ENCODE measurements around the gene IGF1R. TPM values are rescaled to one million over a fixed set of nuclear protein-coding genes. Genes with fewer than 3 reads are reported as not detected.

The IGF1R gene
- total RNA-seq, 1 experiment from 2014 or later, result 16.3 TPM

DNA sequence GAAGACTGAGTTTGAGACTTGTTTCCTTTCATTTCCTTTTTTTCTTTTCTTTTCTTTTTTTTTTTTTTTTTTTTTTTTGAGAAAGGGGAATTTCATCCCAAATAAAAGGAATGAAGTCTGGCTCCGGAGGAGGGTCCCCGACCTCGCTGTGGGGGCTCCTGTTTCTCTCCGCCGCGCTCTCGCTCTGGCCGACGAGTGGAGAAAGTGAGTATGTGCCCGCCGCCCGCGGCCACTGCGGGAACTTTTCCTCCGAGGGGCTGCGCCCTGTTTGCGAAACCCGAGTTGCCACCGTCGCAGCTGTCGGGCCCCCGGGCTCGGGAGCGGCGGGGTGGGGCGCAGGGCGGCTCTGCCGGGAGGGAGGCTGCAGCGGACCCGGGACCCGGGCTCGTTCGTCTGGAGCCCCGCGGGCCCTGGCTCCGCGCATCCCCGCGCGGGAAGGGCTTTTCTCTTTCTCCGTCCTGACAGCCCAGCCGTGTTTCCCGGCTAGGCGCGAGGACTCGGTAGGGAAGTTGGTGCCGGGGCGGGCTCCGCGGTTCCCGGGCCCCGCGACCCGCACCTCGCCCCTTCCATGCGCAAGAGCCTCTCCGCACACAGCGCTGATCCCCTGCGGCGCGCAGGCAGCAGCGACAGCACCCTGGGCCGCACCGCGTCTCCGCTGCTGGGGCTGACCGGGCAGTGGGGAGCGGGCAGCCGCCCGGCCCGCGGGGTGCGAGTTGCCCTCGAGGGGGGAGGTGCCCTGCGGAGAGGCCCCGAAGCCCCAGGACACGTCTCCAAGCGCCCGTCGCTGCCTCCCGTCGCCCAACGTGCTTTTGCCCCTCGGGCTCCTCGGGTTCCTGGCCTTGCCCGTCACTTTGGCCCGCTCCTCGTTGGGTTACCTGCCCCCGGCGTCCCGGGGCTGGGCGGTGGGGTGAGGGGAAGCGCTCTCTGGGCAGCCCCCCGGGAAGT is 1.4 kb downstream of the IGF1R start:
- intact Hi-C loops (cut with micrococcal nuclease), result loop anchor here (5.0 kb wide), 3 partner anchors 78 to 687 kb away; partner anchors contain the start of gene ARRDC4
- Histone ChIP-seq H3K27ac (ENCODE audit: low read depth, low read length) (peak overlapping the region; percentile 51; the same call in 1 of the 2 replicates), H4K20me1 (ENCODE audit: insufficient read depth) (no peaks in the 10 kb centered on the region), H3K9me2 (ENCODE audit: insufficient read depth) (no peaks in the 10 kb centered on the region), H3K9me3 (ENCODE audit: control insufficient read depth in 1 of 2, insufficient read depth in 1 of 2, low read depth in 1 of 2, low read length in 2 of 2) (no peaks in the 10 kb centered on the region), H3K9ac (ENCODE audit: low read length) (peak overlapping the region; percentile 23; the same call in 1 of the 2 replicates), H3K4me1 (ENCODE audit: control insufficient read depth in 1 of 2, insufficient read depth in 2 of 2, low read length in 2 of 2) (peaks cover 3 to 17% of the 10 kb centered on the region in 2 experiments; a peak in 3 of 4 replicates), H3K4me2 (ENCODE audit: low read length) (peak overlapping the region; percentile 85), H2AFZ (ENCODE audit: low read depth, low read length, poor library complexity, severe bottlenecking) (no peak overlapping the region), H3K27me3 (ENCODE audit: insufficient read depth, low read length) (peaks cover 44% of the 10 kb centered on the region), H3K36me3 (ENCODE audit: control insufficient read depth in 1 of 2, insufficient read depth in 2 of 2, low read length in 2 of 2) (no peaks in the 10 kb centered on the region), H3K4me3 (replicated peaks in 1 of 2; ENCODE audit: low read depth in 1 of 2, low read length in 2 of 2) (peak overlapping the region; percentile 46 to 65), H3K79me2 (ENCODE audit: insufficient read depth, low read length) (no peaks in the 10 kb centered on the region)
- no peak for DNase-seq (ENCODE audit: low read depth, low spot score)
- CTCF ChIA-PET, result no interaction called here
- POLR2A ChIA-PET, result no interaction called here
- BruUV-seq (replicated peaks), result no TSS peak
- ATAC-seq, result no peak
- RAD21 ChIA-PET (ENCODE audit: low non-redundant PET in 1 of 2, low total read pairs in 2 of 2, uncharacterized antibody in 2 of 2, unreplicated experiment in 2 of 2), result interaction anchor here in 1 of 2 experiments (0.7 kb wide), 2 partner anchors 151 to 201 kb away, joined by 3 to 4 read pairs; no protein-coding TSS in a partner anchor
- TF ChIP-seq POLR2AphosphoS5 (IDR thresholded peaks at IDR 0.05; ENCODE audit: low read depth, low read length) (no peak), SP1 (IDR thresholded peaks at IDR 0.05; ENCODE audit: low read depth) (no peak), FOSL1 (IDR thresholded peaks at IDR 0.05; ENCODE audit: low read depth) (no peak), POLR2A (IDR thresholded peaks at IDR 0.05; ENCODE audit: borderline replicate concordance, extremely low read depth, insufficient read depth, insufficient read length) (no peak), EZH2 (IDR thresholded peaks at IDR 0.05) (no peak), YY1 (IDR thresholded peaks at IDR 0.05; ENCODE audit: extremely low read depth, insufficient replicate concordance, low read depth, low read length) (no peak), EGR1 (IDR thresholded peaks at IDR 0.05; ENCODE audit: low read depth) (no peak), CBX3 (IDR thresholded peaks at IDR 0.05; ENCODE audit: low read depth) (no peak), CEBPB (IDR thresholded peaks at IDR 0.05; ENCODE audit: low read depth) (no peak), SRF (IDR thresholded peaks at IDR 0.05; ENCODE audit: low read depth) (no peak), ZNF274 (IDR thresholded peaks at IDR 0.05; ENCODE audit: low read depth, low read length) (no peak), SIN3A (IDR thresholded peaks at IDR 0.05; ENCODE audit: low read depth) (no peak), RAD21 (IDR thresholded peaks at IDR 0.05; ENCODE audit: low read depth) (no peak), ZFX (IDR thresholded peaks at IDR 0.05) (no peak)
- TF ChIP-seq, protein P1, sequence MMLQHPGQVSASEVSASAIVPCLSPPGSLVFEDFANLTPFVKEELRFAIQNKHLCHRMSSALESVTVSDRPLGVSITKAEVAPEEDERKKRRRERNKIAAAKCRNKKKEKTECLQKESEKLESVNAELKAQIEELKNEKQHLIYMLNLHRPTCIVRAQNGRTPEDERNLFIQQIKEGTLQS (IDR thresholded peaks at IDR 0.05), result no peak
- TF ChIP-seq, protein P2, sequence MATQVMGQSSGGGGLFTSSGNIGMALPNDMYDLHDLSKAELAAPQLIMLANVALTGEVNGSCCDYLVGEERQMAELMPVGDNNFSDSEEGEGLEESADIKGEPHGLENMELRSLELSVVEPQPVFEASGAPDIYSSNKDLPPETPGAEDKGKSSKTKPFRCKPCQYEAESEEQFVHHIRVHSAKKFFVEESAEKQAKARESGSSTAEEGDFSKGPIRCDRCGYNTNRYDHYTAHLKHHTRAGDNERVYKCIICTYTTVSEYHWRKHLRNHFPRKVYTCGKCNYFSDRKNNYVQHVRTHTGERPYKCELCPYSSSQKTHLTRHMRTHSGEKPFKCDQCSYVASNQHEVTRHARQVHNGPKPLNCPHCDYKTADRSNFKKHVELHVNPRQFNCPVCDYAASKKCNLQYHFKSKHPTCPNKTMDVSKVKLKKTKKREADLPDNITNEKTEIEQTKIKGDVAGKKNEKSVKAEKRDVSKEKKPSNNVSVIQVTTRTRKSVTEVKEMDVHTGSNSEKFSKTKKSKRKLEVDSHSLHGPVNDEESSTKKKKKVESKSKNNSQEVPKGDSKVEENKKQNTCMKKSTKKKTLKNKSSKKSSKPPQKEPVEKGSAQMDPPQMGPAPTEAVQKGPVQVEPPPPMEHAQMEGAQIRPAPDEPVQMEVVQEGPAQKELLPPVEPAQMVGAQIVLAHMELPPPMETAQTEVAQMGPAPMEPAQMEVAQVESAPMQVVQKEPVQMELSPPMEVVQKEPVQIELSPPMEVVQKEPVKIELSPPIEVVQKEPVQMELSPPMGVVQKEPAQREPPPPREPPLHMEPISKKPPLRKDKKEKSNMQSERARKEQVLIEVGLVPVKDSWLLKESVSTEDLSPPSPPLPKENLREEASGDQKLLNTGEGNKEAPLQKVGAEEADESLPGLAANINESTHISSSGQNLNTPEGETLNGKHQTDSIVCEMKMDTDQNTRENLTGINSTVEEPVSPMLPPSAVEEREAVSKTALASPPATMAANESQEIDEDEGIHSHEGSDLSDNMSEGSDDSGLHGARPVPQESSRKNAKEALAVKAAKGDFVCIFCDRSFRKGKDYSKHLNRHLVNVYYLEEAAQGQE (IDR thresholded peaks at IDR 0.05; ENCODE audit: low read depth), result no peak
- TF ChIP-seq, protein P3, sequence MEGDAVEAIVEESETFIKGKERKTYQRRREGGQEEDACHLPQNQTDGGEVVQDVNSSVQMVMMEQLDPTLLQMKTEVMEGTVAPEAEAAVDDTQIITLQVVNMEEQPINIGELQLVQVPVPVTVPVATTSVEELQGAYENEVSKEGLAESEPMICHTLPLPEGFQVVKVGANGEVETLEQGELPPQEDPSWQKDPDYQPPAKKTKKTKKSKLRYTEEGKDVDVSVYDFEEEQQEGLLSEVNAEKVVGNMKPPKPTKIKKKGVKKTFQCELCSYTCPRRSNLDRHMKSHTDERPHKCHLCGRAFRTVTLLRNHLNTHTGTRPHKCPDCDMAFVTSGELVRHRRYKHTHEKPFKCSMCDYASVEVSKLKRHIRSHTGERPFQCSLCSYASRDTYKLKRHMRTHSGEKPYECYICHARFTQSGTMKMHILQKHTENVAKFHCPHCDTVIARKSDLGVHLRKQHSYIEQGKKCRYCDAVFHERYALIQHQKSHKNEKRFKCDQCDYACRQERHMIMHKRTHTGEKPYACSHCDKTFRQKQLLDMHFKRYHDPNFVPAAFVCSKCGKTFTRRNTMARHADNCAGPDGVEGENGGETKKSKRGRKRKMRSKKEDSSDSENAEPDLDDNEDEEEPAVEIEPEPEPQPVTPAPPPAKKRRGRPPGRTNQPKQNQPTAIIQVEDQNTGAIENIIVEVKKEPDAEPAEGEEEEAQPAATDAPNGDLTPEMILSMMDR (IDR thresholded peaks at IDR 0.05 in 2 of 3, conservative IDR thresholded peaks at IDR 0.05 in 1 of 3; ENCODE audit: borderline replicate concordance in 1 of 3, insufficient read depth in 1 of 3, low read depth in 2 of 3, low read length in 2 of 3), result no peak
